ENCODE measurements around the gene CNIH1.

GRCh38 chr14:54377501-54377900 is 63.7 kb downstream of the CNIH1 start:
- no peak for TF ChIP-seq CTCF (IDR thresholded peaks at IDR 0.05; ENCODE audit: insufficient read depth, low read length, poor library complexity, severe bottlenecking)
- no peak for TF ChIP-seq EZH2phosphoT487 (conservative IDR thresholded peaks at IDR 0.05; ENCODE audit: low read length)

All from SU-DHL-6 (cell line).